ENCODE data around the gene ABI2.
"Not testable (repeated sequence)": the region's sequence is repeated elsewhere in the genome, so short reads cannot be mapped to it uniquely, and the experiment has no call there.

Gene ABI2

GRCh38 chr2:203361922-203362321 is 33.7 kb downstream of the ABI2 start:
- Histone ChIP-seq H2BK12ac (ENCODE audit: low read length) (no peak overlapping the region), H3K4me3 (ENCODE audit: low read depth, low read length) (no peak overlapping the region), H3K18ac (ENCODE audit: low read length) (no peak overlapping the region), H3K4me1 (ENCODE audit: control insufficient read depth in 1 of 2, insufficient read depth in 2 of 2, low read length in 2 of 2) (no peaks in the 10 kb centered on the region), H3K27ac (ENCODE audit: low read depth, low read length) (no peak overlapping the region), H2AK5ac (ENCODE audit: low read length) (no peak overlapping the region), H3K27me3 (ENCODE audit: insufficient read depth, low read length) (no peaks in the 10 kb centered on the region), H3K79me2 (ENCODE audit: control insufficient read depth, insufficient read depth, low read length, poor library complexity) (no peaks in the 10 kb centered on the region), H4K8ac (ENCODE audit: low read depth, low read length) (no peak overlapping the region), H2AFZ (ENCODE audit: insufficient read depth, low read length, poor library complexity) (no peak overlapping the region), H3K4me2 (ENCODE audit: low read length) (no peak overlapping the region), H3K79me1 (ENCODE audit: low read length) (no peaks in the 10 kb centered on the region), H3K4ac (ENCODE audit: low read depth, low read length) (no peak overlapping the region), H3K9ac (ENCODE audit: low read length) (no peak overlapping the region), H3K23ac (ENCODE audit: low read length) (no peak overlapping the region), H3K9me3 (ENCODE audit: insufficient read depth, low read depth, low read length) (no peaks in the 10 kb centered on the region), H3K36me3 (ENCODE audit: control insufficient read depth in 1 of 2, insufficient read depth in 2 of 2, low read length in 2 of 2) (no peaks in the 10 kb centered on the region), H3K14ac (ENCODE audit: low read length) (no peak overlapping the region), H4K91ac (ENCODE audit: low read depth, low read length) (no peak overlapping the region), H2BK120ac (ENCODE audit: insufficient read depth, low read length, poor library complexity) (no peak overlapping the region), H4K12ac (ENCODE audit: low read depth, low read length) (no peak overlapping the region), H2BK5ac (ENCODE audit: low read depth, low read length, poor library complexity) (no peak overlapping the region)
- DNase-seq: no peak

GRCh38 chr2:203366639-203367466 is 38.7 kb downstream of the ABI2 start:
- H4K12ac ChIP-seq (ENCODE audit: low read depth, low read length): no peak overlapping the region
- no peak overlapping the region for H3K23ac ChIP-seq (ENCODE audit: low read length)
- H2BK5ac ChIP-seq (ENCODE audit: low read depth, low read length, poor library complexity): no peak overlapping the region
- H3K79me2 ChIP-seq (ENCODE audit: control insufficient read depth, insufficient read depth, low read length, poor library complexity): no peaks in the 10 kb centered on the region
- no peaks in the 10 kb centered on the region for H3K79me1 ChIP-seq (ENCODE audit: low read length)
- H3K4me2 ChIP-seq (ENCODE audit: low read length): no peak overlapping the region
- H3K4me3 ChIP-seq (ENCODE audit: low read depth, low read length): no peak overlapping the region
- H3K18ac ChIP-seq (ENCODE audit: low read length): no peak overlapping the region
- no peak overlapping the region for H2BK120ac ChIP-seq (ENCODE audit: insufficient read depth, low read length, poor library complexity)
- H3K4me1 ChIP-seq (ENCODE audit: control insufficient read depth in 1 of 2, insufficient read depth in 2 of 2, low read length in 2 of 2): no peaks in the 10 kb centered on the region
- H3K9me3 ChIP-seq (ENCODE audit: insufficient read depth, low read depth, low read length): no peaks in the 10 kb centered on the region
- H2BK12ac ChIP-seq (ENCODE audit: low read length): no peak overlapping the region
- no peak overlapping the region for H2AFZ ChIP-seq (ENCODE audit: insufficient read depth, low read length, poor library complexity)
- 83% methylated on average over 1 of the region's 5 CpGs for WGBS (ENCODE audit: extremely low coverage, insufficient coverage, insufficient read length)
- H3K4ac ChIP-seq (ENCODE audit: low read depth, low read length): no peak overlapping the region
- no peak overlapping the region for H2AK5ac ChIP-seq (ENCODE audit: low read length)
- H3K9ac ChIP-seq (ENCODE audit: low read length): no peak overlapping the region
- H4K91ac ChIP-seq (ENCODE audit: low read depth, low read length): no peak overlapping the region
- DNase-seq: no peak
- H3K27me3 ChIP-seq (ENCODE audit: insufficient read depth, low read length): no peaks in the 10 kb centered on the region
- no peak overlapping the region for H3K14ac ChIP-seq (ENCODE audit: low read length)
- no peak overlapping the region for H4K8ac ChIP-seq (ENCODE audit: low read depth, low read length)
- H3K27ac ChIP-seq (ENCODE audit: low read depth, low read length): no peak overlapping the region
- peaks cover 0 to 3% of the 10 kb centered on the region in 2 experiments for H3K36me3 ChIP-seq (ENCODE audit: control insufficient read depth in 1 of 2, insufficient read depth in 2 of 2, low read length in 2 of 2)

GRCh38 chr2:203372706-203373105 is 44.5 kb downstream of the ABI2 start:
- H3K79me1 ChIP-seq (ENCODE audit: low read length); H2AFZ ChIP-seq (ENCODE audit: insufficient read depth, low read length, poor library complexity); H2BK5ac ChIP-seq (ENCODE audit: low read depth, low read length, poor library complexity); H2BK12ac ChIP-seq (ENCODE audit: low read length); H3K9me3 ChIP-seq (ENCODE audit: insufficient read depth, low read depth, low read length); H3K4ac ChIP-seq (ENCODE audit: low read depth, low read length); H3K4me1 ChIP-seq (ENCODE audit: control insufficient read depth in 1 of 2, insufficient read depth in 2 of 2, low read length in 2 of 2); H3K27me3 ChIP-seq (ENCODE audit: insufficient read depth, low read length); H3K36me3 ChIP-seq (ENCODE audit: control insufficient read depth in 1 of 2, insufficient read depth in 2 of 2, low read length in 2 of 2); H3K79me2 ChIP-seq (ENCODE audit: control insufficient read depth, insufficient read depth, low read length, poor library complexity); H3K14ac ChIP-seq (ENCODE audit: low read length); H3K4me2 ChIP-seq (ENCODE audit: low read length); H3K27ac ChIP-seq (ENCODE audit: low read depth, low read length); DNase-seq; H3K4me3 ChIP-seq (ENCODE audit: low read depth, low read length); H2BK120ac ChIP-seq (ENCODE audit: insufficient read depth, low read length, poor library complexity); H4K8ac ChIP-seq (ENCODE audit: low read depth, low read length); H2AK5ac ChIP-seq (ENCODE audit: low read length); H3K23ac ChIP-seq (ENCODE audit: low read length); H3K18ac ChIP-seq (ENCODE audit: low read length); H4K91ac ChIP-seq (ENCODE audit: low read depth, low read length); H3K9ac ChIP-seq (ENCODE audit: low read length); H4K12ac ChIP-seq (ENCODE audit: low read depth, low read length): not testable (repeated sequence)
- no CpG with 5 or more reads among the region's 31 CpGs for WGBS (ENCODE audit: extremely low coverage, insufficient coverage, insufficient read length)

- H3K18ac ChIP-seq (ENCODE audit: low read length): no peak overlapping the region
- no peaks in the 10 kb centered on the region for H3K27me3 ChIP-seq (ENCODE audit: insufficient read depth, low read length)
- no peaks in the 10 kb centered on the region for H3K9me3 ChIP-seq (ENCODE audit: insufficient read depth, low read depth, low read length)
- H3K14ac ChIP-seq (ENCODE audit: low read length): no peak overlapping the region
- no peak overlapping the region for H4K91ac ChIP-seq (ENCODE audit: low read depth, low read length)
- H3K79me1 ChIP-seq (ENCODE audit: low read length): no peaks in the 10 kb centered on the region
- no peak overlapping the region for H4K12ac ChIP-seq (ENCODE audit: low read depth, low read length)
- no peak for DNase-seq
- no peaks in the 10 kb centered on the region for H3K36me3 ChIP-seq (ENCODE audit: control insufficient read depth in 1 of 2, insufficient read depth in 2 of 2, low read length in 2 of 2)
- no peak overlapping the region for H3K23ac ChIP-seq (ENCODE audit: low read length)
- no peak overlapping the region for H2AFZ ChIP-seq (ENCODE audit: insufficient read depth, low read length, poor library complexity)
- H3K4me1 ChIP-seq (ENCODE audit: control insufficient read depth in 1 of 2, insufficient read depth in 2 of 2, low read length in 2 of 2): no peaks in the 10 kb centered on the region
- H3K4me2 ChIP-seq (ENCODE audit: low read length): no peak overlapping the region
- H4K8ac ChIP-seq (ENCODE audit: low read depth, low read length): no peak overlapping the region
- no peak overlapping the region for H2BK12ac ChIP-seq (ENCODE audit: low read length)
- H3K79me2 ChIP-seq (ENCODE audit: control insufficient read depth, insufficient read depth, low read length, poor library complexity): no peaks in the 10 kb centered on the region
- no peak overlapping the region for H2BK120ac ChIP-seq (ENCODE audit: insufficient read depth, low read length, poor library complexity)
- H3K4me3 ChIP-seq (ENCODE audit: low read depth, low read length): no peak overlapping the region
- H3K4ac ChIP-seq (ENCODE audit: low read depth, low read length): no peak overlapping the region
- H3K9ac ChIP-seq (ENCODE audit: low read length): no peak overlapping the region
- H2AK5ac ChIP-seq (ENCODE audit: low read length): no peak overlapping the region
- no peak overlapping the region for H2BK5ac ChIP-seq (ENCODE audit: low read depth, low read length, poor library complexity)
- H3K27ac ChIP-seq (ENCODE audit: low read depth, low read length): no peak overlapping the region
Measured at GRCh38 chr2:203376173-203376572, 48.0 kb downstream of the ABI2 start.
